ENCODE results near the gene STK10. TPM values are rescaled to one million over a fixed set of nuclear protein-coding genes. Genes with fewer than 3 reads are reported as not detected.

The STK10 gene
- total and polyA plus RNA-seq, 2 of the 8 experiments (the other 6 are each of a cell fraction or from before 2014, with no cell fraction given), result 10.5 to 21.4 TPM

- POLR2A ChIA-PET (ENCODE audit: partially characterized antibody), result interaction anchor here (1.2 kb wide), 1 partner anchor 17 kb away, joined by 3 read pairs; no protein-coding TSS in a partner anchor
- WGBS, 2 experiments (ENCODE audit: extremely low coverage in 1 of 2, insufficient coverage in 1 of 2, insufficient read length in 1 of 2, insufficient replicate concordance in 2 of 2, low coverage in 1 of 2, low lambda C conversion rate in 2 of 2, missing lambda C conversion rate in 1 of 2), result 81% methylated on average over 4 of the region's 4 CpGs; no CpG with 5 or more reads in 1 of the 2 experiments
- CTCF ChIA-PET (ENCODE audit: partially characterized antibody), result interaction anchor here (1.1 kb wide), 1 partner anchor 19 kb away, joined by 3 read pairs; no protein-coding TSS in a partner anchor
These were observed 112.4 kb downstream of the STK10 start for GRCh38 chr5:172075656-172076055.

More at GRCh38 chr5:172075656-172076055, 112.4 kb downstream of the STK10 start:
- no peak overlapping the region for H3K27ac ChIP-seq (ENCODE audit: low read depth, low read length)
- H3K9ac ChIP-seq (replicated peaks in 1 of 4; ENCODE audit: extremely low read depth in 1 of 4, low read depth in 3 of 4, low read length in 3 of 4), result no peak overlapping the region; a peak in 1 of 7 replicates
- H4K5ac ChIP-seq (ENCODE audit: insufficient read length, low read depth, low read length), result no peak overlapping the region
- no peak overlapping the region for H3K4me2 ChIP-seq (ENCODE audit: insufficient read depth in 1 of 2, low read depth in 2 of 2, low read length in 2 of 2)
- no peak overlapping the region for H2BK12ac ChIP-seq (ENCODE audit: low read depth, low read length)
- no peak for TF ChIP-seq KDM1A (IDR thresholded peaks at IDR 0.05; ENCODE audit: borderline replicate concordance, low read length)
- H3K79me2 ChIP-seq (ENCODE audit: control insufficient read depth in 1 of 2, insufficient read depth in 2 of 2, low read length in 2 of 2), result no peaks in the 10 kb centered on the region
- H2AFZ ChIP-seq (ENCODE audit: low read length), result no peak overlapping the region
- H4K91ac ChIP-seq (replicated peaks; ENCODE audit: insufficient read length, low read length), result no peak overlapping the region
- DNase-seq (ENCODE audit: low read depth in 1 of 2, low spot score in 2 of 2) (no peak), FAIRE-seq (no peak)
- no peak overlapping the region for H3K14ac ChIP-seq (ENCODE audit: insufficient read length)
- no peak overlapping the region for H3K23ac ChIP-seq (ENCODE audit: insufficient read length)
- H3K79me1 ChIP-seq (ENCODE audit: low read depth, low read length), result no peaks in the 10 kb centered on the region
- H2BK5ac ChIP-seq (ENCODE audit: low read depth, low read length), result no peak overlapping the region
- no peak overlapping the region for H3K18ac ChIP-seq (ENCODE audit: extremely low read depth, low read length)
- H3K4ac ChIP-seq (replicated peaks; ENCODE audit: insufficient read length, low read depth, low read length), result no peak overlapping the region
- H2BK20ac ChIP-seq (ENCODE audit: low read length), result no peak overlapping the region
- no peaks in the 10 kb centered on the region for H4K20me1 ChIP-seq (replicated peaks in 1 of 2; ENCODE audit: control insufficient read depth in 1 of 2, insufficient read depth in 2 of 2, low read length in 2 of 2)
- no peak overlapping the region for H2BK120ac ChIP-seq (replicated peaks; ENCODE audit: low read depth, low read length)
- H2AK5ac ChIP-seq (ENCODE audit: low read depth, low read length), result no peak overlapping the region
- H3K4me3 ChIP-seq (ENCODE audit: extremely low read depth in 1 of 4, insufficient read depth in 2 of 4, low read depth in 3 of 4, low read length in 4 of 4), result no peak overlapping the region
- H3K4me1 ChIP-seq (replicated peaks in 1 of 4; ENCODE audit: control insufficient read depth in 3 of 4, insufficient read depth in 4 of 4, low read length in 3 of 4), result peaks cover 0 to 16% (median 5%) of the 10 kb centered on the region in 4 experiments; a peak in 4 of 7 replicates
- H2BK15ac ChIP-seq (ENCODE audit: low read length), result no peak overlapping the region
- no peak overlapping the region for H4K8ac ChIP-seq (ENCODE audit: extremely low read depth, insufficient read depth, low read length)
- no peaks in the 10 kb centered on the region for H3K9me3 ChIP-seq (ENCODE audit: insufficient read depth in 2 of 2, low read depth in 1 of 2, low read length in 1 of 2)
- H3K36me3 ChIP-seq (ENCODE audit: control insufficient read depth in 2 of 4, insufficient read depth in 4 of 4, low read length in 3 of 4), result no peaks in the 10 kb centered on the region
- no peaks in the 10 kb centered on the region for H3K23me2 ChIP-seq (ENCODE audit: low read depth, low read length)
- H3K56ac ChIP-seq (replicated peaks; ENCODE audit: insufficient read length, low read depth, low read length), result no peak overlapping the region
- H3K27me3 ChIP-seq (replicated peaks in 1 of 4; ENCODE audit: control insufficient read depth in 3 of 4, extremely low read depth in 1 of 4, insufficient read depth in 3 of 4, low read length in 3 of 4), result no peaks in the 10 kb centered on the region

Data from H1 (cell line).